HG03457 (cell line): ENCODE measurements around the gene SMG6.

Experiments
- ATAC-seq: cut with Tn5 transposase; IDR thresholded peaks from one replicate; pipeline ENCODE4 v1.9.1; 2021; ENCODE audit warnings: moderate number of reproducible peaks; ENCODE audit not compliant: unreplicated experiment

Gene SMG6

GRCh38 chr17:2034806-2035540 is 268.6 kb downstream of the SMG6 start:
- ATAC-seq, result no peak

GRCh38 chr17:2034157-2034556 is 269.4 kb downstream of the SMG6 start:
- ATAC-seq, result no peak

- no peak for ATAC-seq
Observed at GRCh38 chr17:2033153-2033552, 270.4 kb downstream of the SMG6 start.

GRCh38 chr17:2030779-2031163 is 272.8 kb downstream of the SMG6 start:
- no peak for ATAC-seq

GRCh38 chr17:2029911-2030778 is 273.4 kb downstream of the SMG6 start, which contains the start of gene DPH1:
DPH1 (plus strand) TSS chr17:2030153; CDS start chr17:2030170, 17 bp downstream.
- ATAC-seq, result no peak

- no peak for ATAC-seq
Observed at GRCh38 chr17:2028737-2029136, 274.8 kb downstream of the SMG6 start.

GRCh38 chr17:2028234-2028614 is 275.4 kb downstream of the SMG6 start:
- no peak for ATAC-seq

GRCh38 chr17:2027528-2028233 is 275.9 kb downstream of the SMG6 start:
- no peak for ATAC-seq

GRCh38 chr17:2025622-2026309 is 277.8 kb downstream of the SMG6 start:
- no peak for ATAC-seq

- ATAC-seq, result no peak
Observed at GRCh38 chr17:2025220-2025621, 278.4 kb downstream of the SMG6 start, which contains the start of gene RTN4RL1. RTN4RL1 (minus strand) TSS chr17:2025334; CDS start chr17:2024865, 469 bp downstream.

- no peak for ATAC-seq
Observed at GRCh38 chr17:2024572-2025219, 278.9 kb downstream of the SMG6 start.

GRCh38 chr17:2023692-2024571 is 279.7 kb downstream of the SMG6 start:
- no peak for ATAC-seq

GRCh38 chr17:2023256-2023655 is 280.3 kb downstream of the SMG6 start:
- no peak for ATAC-seq

- ATAC-seq, result no peak
Observed at GRCh38 chr17:2022647-2023240, 280.8 kb downstream of the SMG6 start.

- no peak for ATAC-seq
Observed at GRCh38 chr17:2020721-2021120, 282.9 kb downstream of the SMG6 start.

- ATAC-seq, result no peak
Observed at GRCh38 chr17:2019723-2020122, 283.9 kb downstream of the SMG6 start.

- no peak for ATAC-seq
Observed at GRCh38 chr17:2018716-2019510, 284.7 kb downstream of the SMG6 start.

GRCh38 chr17:2017274-2017941 is 286.2 kb downstream of the SMG6 start:
- ATAC-seq, result no peak
